Activated naive CD4-positive, alpha-beta T cell treated with Interleukin-2 at 50 U/mL for 16 hours (primary cell): ENCODE results near the gene ADCY10.
A peak's percentile ranks its signal among the peaks of the same experiment; 100 is the strongest.
"Not testable (repeated sequence)": the region's sequence is repeated elsewhere in the genome, so short reads cannot be mapped to it uniquely, and the experiment has no call there.

Experiments used
- DNase-seq: peaks from one replicate; pipeline ENCODE4 v3.0.0-alpha.2; 2020

The ADCY10 gene, protein sequence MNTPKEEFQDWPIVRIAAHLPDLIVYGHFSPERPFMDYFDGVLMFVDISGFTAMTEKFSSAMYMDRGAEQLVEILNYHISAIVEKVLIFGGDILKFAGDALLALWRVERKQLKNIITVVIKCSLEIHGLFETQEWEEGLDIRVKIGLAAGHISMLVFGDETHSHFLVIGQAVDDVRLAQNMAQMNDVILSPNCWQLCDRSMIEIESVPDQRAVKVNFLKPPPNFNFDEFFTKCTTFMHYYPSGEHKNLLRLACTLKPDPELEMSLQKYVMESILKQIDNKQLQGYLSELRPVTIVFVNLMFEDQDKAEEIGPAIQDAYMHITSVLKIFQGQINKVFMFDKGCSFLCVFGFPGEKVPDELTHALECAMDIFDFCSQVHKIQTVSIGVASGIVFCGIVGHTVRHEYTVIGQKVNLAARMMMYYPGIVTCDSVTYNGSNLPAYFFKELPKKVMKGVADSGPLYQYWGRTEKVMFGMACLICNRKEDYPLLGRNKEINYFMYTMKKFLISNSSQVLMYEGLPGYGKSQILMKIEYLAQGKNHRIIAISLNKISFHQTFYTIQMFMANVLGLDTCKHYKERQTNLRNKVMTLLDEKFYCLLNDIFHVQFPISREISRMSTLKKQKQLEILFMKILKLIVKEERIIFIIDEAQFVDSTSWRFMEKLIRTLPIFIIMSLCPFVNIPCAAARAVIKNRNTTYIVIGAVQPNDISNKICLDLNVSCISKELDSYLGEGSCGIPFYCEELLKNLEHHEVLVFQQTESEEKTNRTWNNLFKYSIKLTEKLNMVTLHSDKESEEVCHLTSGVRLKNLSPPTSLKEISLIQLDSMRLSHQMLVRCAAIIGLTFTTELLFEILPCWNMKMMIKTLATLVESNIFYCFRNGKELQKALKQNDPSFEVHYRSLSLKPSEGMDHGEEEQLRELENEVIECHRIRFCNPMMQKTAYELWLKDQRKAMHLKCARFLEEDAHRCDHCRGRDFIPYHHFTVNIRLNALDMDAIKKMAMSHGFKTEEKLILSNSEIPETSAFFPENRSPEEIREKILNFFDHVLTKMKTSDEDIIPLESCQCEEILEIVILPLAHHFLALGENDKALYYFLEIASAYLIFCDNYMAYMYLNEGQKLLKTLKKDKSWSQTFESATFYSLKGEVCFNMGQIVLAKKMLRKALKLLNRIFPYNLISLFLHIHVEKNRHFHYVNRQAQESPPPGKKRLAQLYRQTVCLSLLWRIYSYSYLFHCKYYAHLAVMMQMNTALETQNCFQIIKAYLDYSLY (N-terminal part only)

DNA sequence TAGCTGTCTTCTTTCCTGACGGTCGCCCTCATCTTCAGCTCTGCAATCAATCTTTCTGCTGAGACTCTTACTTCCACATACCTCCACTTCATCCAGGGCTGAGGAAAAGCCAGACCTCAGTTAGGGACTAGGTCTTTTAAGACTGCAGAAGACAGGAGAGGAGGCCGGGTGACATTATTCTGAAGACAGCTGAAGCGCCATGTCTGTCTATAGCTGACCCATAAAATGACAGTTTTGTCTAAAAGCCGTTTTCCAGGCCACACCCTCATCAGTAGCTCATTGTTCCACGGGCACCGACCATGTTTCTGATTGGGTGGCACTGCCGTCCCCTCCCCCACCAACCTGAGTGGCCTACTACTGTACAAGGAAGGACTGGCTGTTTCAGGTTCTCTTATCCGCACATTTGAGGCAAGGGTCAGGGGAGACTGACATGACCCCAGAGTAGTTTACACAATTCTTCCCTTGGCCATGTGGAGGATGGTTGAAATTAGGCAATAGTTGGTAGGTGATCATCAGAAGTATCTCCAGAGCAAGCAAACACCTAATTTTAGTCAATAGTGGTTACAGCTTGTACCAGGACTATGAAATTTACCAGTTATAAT lies at the start of gene ADCY10:
Gene ADCY10, minus strand, starts transcription at position 240 of the 602 bp plus-strand sequence. CDS start 8,994 bp downstream, outside the sequence.
- DNase-seq: no peak

DNA sequence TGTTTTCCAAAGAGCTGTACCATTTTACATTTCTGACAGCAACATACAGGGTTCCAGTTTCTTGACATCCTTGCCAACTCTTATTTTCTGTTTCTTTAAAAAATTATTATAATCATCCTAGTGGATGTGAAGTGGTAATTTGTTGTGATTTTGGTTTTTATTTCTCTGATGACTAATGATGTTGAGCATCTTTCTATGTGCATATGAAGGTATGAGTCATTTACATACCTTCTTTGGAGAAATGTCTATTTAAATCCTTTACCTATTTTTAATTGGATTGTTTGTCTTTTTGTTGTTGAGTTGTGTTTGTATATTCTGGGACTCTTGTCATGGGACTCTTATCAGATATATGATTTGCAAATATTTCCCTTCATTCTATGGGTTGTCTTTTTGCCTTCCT lies 43.8 kb upstream of the ADCY10 start:
- DNase-seq: no peak

DNA sequence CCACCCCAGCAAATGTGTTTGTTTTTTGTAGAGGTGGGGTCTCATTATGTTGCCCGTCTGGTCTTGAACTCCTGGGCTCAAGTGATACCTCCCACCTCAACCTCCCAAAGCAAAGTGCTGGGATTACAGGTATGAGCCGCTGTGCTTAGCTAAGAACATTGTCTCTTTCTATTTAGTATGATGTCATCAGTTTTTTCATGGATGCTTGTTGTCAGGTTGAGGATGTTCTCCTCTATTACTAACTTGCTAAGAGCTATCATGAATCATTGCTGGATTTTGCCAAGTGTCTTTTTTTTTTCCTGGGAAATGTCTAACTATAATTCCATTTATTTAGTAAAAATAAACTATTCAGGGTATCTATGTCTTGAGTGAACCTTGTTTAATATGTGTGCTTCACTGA lies 42.0 kb upstream of the ADCY10 start:
- no peak for DNase-seq

DNA sequence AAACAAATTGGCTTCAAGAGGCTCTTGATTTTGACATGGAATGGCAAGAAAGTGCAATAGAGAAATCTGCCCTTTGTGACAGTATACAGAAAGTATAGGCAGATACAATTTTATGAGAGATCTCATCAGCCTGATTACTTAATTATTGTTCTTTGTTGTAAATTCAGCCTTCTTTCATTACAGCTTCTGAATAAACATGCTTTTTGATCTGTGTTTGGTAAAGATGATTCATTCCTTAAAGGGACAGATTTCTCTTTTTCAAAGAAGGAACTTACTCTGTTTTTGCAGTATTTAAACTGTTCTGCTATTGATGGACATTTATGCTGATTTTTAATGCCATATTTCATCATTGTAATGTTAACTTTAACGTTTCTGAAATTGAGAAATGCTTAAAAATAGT lies 36.6 kb upstream of the ADCY10 start:
- DNase-seq: no peak

DNA sequence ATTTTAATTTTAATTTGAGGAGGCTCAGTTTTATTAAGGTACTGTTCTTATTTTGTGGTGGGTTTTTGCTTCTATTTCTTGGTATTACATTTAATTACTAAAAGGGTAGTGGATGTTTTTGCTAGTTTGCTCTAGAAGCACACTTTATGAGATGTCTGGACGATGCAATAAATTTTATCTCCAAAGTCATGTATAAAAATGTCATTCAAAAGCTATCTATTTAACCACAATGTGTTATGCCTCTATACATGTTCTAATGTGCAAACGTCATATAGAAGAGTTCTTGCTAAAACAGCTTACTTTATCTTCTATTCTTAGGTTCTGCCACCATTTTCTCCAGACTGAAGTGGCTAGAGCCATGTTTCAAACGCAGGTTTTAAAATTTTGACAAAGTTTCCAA lies 35.9 kb upstream of the ADCY10 start:
- no peak for DNase-seq

DNA sequence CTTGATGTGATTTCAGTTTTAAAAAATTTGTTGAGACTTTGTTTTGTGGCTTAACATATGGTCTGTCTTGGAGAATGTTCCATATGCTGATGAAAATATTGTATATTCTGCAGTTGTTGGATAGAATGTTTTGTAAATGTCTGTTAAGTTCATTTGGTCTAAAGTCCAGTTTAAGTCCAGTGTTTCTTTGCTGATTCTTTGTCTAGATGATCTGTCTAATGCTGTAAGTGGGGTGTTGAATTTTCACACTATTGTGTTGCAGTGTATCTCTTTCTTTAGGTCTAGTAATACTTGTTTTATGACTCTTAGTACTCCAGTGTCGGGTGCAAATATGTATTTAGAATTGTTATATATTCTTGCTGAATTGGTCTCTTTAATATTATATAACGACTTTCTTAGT lies 33.8 kb upstream of the ADCY10 start:
- DNase-seq: no peak

DNA sequence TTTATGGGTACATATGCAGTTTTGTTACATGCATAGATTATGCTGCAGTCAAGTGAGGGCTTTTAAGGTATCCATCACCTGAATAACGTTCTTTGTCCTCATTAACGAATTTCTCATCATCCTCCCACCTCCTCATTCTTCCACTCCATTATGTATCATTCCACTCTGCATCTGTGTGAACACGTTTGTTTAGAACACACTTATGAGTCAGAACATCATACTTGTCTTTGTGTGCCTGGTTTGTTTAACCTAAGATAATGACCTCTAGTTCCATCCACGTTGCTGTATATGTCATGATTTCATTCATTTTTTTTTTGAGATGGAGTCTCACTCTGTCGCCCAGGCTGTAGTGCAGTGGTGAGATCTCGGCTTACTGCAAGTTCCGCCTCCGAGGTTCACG lies 29.6 kb upstream of the ADCY10 start:
- no peak for DNase-seq

DNA sequence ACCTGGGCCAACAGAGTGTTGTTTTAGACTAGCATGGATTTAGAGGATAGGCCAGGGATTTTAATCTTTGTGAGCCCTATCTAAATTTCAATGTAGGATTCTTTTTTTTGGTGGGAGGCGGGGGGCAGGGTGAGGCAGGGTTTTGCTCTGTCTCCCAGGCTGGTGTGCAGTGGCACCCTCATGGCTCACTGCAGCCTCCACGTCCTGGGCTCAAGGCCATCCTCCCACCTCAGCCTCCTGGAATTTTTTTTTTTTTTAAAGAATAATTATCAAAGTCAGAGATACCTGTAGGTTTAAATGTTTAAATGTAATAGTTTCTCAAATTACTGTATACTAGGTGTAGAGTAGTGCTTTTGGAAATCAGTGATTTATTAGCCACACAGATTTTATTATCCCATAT lies 26.3 kb upstream of the ADCY10 start:
- no peak for DNase-seq

DNA sequence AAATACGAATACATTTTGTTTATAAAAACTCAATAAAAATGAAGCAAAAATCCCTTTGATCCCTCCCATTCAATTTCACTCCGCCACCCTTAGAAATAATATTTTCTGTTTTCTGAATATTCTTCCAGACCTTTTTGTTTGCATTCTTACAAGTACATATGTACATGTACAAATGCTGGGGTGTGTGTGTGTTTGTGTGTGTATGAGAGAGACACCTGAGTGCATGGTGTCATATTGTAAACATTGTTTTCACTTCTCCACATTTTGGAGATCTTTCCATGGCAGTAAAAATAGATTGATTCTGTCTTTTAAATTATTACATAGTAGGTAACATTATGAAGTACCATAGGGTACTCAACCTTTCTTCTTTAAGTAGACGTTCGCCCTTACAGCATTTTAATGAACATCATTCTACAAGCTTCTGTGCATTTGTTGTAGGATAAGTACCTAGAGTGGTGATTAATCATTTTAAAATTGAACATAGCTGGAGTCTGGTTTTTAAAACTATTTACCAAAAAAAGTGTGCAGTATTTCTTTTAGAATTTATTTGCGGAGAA lies 24.2 kb upstream of the ADCY10 start:
- no peak for DNase-seq

DNA sequence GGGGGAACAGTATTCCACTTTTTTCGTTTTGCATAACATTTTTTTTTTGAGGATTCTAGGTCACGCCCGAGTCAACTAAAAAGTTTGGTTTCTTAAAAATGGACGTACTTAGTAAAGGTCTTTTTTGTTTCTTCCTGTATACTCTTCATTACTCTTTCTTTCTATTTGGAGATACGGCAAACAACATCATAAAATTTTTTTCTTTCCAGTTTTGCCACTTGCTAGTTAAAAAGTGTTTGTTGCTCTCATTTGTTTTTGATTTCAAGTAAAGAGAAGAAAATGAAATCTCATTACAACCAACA lies 23.7 kb upstream of the ADCY10 start:
- no peak for DNase-seq

DNA sequence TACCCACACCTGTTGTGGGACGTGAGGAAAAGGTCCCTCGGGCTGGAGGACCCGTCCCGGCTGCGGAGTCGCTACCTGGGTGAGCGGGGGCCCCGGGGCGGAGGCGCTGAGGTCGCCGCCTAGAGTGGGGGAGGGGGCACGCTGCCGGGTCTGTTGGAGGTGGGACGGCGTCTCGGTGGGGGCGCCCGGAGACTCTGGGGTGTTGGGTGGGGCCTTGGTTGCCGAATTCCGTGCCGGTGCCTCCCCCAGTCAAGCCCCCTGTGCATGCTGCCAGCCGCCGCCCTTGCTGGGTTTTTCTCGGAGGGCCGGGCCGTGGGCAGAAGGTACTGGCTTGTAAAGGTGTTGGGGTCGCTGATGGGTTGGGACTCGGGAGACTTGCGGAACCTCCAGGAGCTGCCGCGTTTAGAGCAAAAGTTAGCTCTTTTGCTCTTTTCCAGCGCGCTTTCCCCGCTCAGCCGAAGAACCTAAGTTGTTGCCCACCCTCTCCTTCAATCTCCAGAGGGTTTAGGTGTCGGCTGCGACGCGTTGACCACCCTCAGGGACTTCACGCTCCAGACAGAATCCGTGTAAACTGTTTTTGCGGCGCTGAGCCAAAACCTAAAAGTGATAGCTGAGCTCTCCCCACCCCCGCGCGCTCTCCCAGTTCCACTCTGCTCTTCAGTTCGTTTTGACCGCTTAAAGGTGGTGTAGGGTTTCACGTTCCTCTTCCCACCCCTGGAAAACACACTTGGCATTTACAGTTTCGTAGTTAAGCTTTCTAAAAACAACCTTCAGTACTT lies 23.2 kb upstream of the ADCY10 start, which contains the start of gene MPC2:
Gene MPC2, minus strand, starts transcription at position 143 of the 779 bp plus-strand sequence. CDS start 1,231 bp downstream, outside the sequence.
- DNase-seq: peak; percentile 66

DNA sequence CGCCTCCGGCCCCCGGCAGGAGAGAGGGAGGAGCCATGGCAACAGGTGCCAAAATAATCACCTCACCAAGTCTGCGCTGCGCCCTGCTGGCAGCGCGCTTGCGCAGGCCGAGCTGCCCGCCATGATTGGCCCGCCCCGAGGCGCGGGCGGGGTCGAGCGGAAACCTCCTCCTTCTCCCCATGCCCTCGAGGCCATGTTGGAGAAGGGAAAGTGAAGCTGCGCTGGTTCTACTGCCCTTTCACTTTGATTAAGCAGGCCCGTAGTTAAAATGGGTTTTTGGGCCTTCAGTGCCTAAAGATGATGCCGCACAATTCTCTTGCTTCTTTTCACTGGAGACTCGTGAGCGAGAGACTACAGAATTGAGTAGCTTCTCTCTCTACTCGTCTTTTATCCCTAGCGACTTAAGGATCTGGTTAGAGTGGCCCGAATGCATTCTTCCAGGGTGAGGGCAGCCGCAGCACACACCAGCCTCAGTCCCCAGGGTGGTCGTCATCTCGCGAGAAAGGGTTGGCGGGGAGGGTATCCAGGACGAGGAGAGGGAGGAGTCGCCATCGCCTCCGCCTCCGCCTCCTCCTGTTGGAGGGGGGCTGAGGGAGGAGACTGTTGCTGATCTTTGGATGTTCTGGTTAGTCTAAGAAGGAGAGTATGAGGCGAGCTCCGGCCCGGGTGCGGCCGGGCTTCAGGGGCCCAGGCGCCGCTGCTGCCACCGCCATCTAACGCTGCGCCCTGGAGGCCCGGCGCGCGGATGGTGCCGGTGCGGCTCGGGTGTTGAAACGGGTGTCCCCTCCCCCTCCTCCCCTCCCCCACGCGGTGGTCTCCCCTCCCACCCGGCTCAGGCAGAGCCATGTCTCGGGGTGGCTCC lies 22.4 kb upstream of the ADCY10 start, which contains the start of gene DCAF6:
Gene DCAF6, plus strand, starts transcription at position 616 of the 862 bp plus-strand sequence. Its CDS starts 229 bp downstream, at position 845.
- peak; percentile 97 for DNase-seq

DNA sequence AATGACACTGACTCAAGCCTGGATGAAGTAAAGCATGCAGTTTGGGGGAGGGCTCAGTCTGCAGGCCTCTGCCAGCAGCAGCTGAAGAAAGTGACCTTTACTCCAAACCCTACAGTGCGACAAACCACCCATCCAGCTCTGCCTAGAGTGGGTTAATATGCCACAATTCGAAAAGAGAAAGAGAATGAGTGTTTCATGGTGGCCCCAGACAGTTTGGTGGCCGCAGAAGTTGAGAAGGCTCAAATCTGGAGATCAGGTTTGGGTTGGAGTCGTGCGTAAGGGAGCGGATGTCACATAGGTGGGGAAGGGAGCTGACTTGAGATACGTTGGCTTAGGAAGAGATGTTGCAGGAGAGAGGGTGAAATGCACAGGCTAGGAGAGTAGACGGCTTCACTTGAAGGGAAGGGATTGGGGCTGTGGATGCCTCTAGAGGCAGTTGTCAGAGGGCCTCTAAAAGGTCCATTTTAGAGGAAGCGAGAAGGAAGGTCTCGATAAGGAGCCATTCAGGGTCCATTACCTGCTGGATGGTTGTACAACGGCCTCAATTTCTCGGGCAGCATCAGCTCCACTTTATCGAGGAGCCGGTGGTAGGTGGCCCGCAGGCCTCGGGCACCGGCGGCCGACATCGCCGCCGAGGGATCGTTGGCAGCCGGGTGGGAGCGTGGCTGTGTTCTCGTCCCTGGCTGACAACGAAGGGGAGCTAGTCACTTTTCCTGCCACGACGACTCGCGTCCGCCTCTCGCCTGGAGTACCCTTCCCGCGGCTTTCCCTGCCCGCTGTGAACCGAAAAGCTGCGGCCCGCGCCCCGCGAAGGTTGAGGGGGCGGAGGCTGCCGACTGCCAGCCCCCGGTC lies 21.5 kb upstream of the ADCY10 start:
- DNase-seq: peak; percentile 35

DNA sequence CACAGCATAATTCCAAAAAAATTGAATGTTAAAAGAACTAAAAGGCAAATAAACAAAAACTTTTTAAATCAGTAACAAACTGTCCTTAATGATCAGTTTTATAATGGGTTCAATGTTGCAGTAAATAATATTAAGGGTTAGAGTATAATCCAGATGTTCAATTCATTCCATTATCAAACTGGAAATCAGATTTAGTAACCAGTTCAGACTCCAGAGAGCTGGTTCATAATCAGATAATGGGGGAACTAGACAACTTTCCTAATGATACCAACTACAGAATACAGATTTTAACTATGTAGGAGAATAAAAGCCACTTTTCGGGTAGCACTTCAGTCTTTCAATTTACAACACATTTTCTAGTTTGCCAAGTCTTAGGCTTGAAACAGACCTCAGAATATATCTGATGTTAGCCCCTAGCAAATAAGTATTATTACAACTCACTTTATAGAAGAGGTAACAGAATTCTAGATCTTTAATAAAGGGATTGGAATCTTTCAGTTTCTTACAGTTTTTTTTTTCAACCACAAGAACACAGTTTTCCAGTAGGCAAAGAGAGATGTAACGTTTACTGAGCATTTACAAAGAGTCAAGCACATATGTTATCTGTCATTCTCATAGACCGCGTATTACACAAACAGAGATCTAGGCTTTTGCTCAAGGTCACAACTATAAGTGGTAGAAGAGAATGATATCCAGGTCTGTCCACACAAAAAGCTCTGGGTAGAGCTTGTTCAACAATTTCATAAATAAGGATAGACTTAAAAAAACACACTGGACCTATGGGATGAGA lies 20.7 kb upstream of the ADCY10 start:
- no peak for DNase-seq

DNA sequence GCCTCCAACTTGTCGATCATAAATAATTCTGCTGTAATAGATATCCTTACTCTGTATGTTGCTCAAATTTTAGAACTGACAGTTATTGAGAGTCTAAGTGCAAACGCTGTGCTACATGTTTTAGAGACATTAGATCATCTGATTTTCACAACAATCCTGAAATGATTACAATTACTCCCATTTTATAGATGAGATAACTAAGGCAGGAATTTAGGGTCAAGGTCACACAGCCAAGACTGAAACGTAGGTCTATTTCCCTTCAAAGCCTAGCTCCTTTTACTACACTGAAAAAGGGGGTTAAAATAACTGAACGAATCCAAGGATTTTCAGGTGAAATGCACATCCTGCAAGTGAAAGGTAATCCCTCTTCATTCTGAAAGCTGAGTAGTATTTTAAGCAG lies 19.9 kb upstream of the ADCY10 start:
- DNase-seq: no peak

DNA sequence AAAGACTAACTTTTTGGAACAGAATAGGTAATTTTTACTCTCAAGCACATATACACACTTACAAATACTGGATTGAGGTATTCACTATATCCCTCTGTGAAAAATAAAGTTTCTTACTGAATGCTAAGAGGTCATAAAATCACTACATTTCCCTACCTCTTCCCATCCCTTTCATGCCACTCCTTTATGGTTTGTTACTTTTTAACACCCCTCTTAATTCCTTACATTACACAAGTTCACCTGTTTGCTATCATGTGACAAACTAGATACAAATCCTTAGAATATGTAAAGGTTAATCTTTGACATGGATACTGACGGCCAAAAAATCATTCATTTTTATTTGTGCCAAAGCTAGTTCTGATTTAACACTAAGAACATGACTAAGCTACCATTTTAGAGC lies 15.8 kb upstream of the ADCY10 start:
- DNase-seq: no peak

DNA sequence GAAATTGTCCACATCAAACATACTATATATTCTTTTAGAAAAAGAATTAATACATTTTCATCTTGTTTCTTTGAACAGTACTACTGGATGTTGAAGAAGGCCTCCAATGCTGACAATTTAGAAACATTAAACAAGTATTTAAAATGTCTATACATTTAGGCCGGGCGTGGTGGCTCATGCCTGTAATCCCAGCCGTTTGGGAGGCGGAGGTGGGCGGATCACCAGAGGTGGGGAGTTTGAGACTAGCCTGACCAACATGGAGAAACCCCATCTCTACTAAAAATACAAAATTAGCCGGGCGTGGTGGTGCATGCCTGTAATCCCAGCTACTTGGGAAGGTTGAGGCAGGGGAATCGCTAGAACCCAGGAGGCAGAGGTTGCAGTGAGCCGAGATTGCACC lies 15.0 kb upstream of the ADCY10 start:
- DNase-seq: not testable (repeated sequence)

DNA sequence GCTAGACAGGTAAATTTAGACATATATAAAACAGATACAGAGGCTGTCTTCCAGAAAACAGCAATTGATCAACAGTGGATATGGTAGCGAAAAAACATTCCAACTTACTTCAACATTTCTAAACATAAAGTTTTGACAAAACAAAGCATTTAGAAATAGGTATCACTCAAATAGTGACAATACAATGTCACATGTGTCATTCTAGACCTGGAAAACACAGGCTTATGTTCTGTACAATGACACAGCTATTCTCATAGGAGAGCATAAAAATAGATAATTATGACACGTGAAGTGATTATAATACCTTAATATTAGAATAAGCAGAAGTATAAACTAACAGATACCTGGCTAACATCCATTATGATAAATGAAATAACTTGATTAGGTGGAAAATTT lies 14.5 kb upstream of the ADCY10 start:
- DNase-seq: no peak
